HepG2 (cell line): ENCODE measurements around the gene KDM7A. TPM values are rescaled to one million over a fixed set of nuclear protein-coding genes. Genes with fewer than 3 reads are reported as not detected.

Experiments used
- GLMP ChIP-seq: sonication (generic); formaldehyde crosslinking; IDR thresholded peaks from 2 replicates; pipeline ENCODE4 v1.9.0; 2021; ENCODE audit warnings: missing genetic modification reagents, mild to moderate bottlenecking, borderline replicate concordance
- MTA3 ChIP-seq: sonication (generic); formaldehyde crosslinking; IDR thresholded peaks from 2 replicates; pipeline ENCODE4 v1.4.0; 2020; ENCODE audit warnings: missing genetic modification reagents
- TEAD2 ChIP-seq: sonication (generic); formaldehyde crosslinking; IDR thresholded peaks from 2 replicates; pipeline ENCODE4 v1.9.0; 2021; ENCODE audit warnings: missing genetic modification reagents
- ZBTB44 ChIP-seq: sonication (generic); formaldehyde crosslinking; IDR thresholded peaks from 2 replicates; pipeline ENCODE4 v1.4.0; 2020; ENCODE audit warnings: missing genetic modification reagents
- ZHX2 ChIP-seq, 2 experiments: sonication (generic) in 1 of 2; formaldehyde crosslinking in 1 of 2; IDR thresholded peaks; 2 replicates each; pipeline versions ENCODE4 v1.6.1 to v1.9.0; 2014 to 2022; ENCODE audit warnings: antibody characterized with exemption in 1 of 2, borderline replicate concordance in 1 of 2, inconsistent platforms in 1 of 2, low read depth in 1 of 2, missing genetic modification reagents in 1 of 2
- ZNF333 ChIP-seq: sonication (generic); formaldehyde crosslinking; IDR thresholded peaks from 2 replicates; pipeline ENCODE4 v1.4.0; 2020; ENCODE audit warnings: mild to moderate bottlenecking, missing genetic modification reagents, borderline replicate concordance
- ZNF580 ChIP-seq: IDR thresholded peaks from 2 replicates; pipeline ENCODE4 v1.6.1; 2016; ENCODE audit warnings: low read depth, borderline replicate concordance
- ZNF619 ChIP-seq: sonication (generic); formaldehyde crosslinking; IDR thresholded peaks from 2 replicates; pipeline ENCODE4 v1.4.0; 2020; ENCODE audit warnings: mild to moderate bottlenecking, missing genetic modification reagents
- ZXDC ChIP-seq: sonication (generic); formaldehyde crosslinking; IDR thresholded peaks from 2 replicates; pipeline ENCODE4 v1.5.0; 2020; ENCODE audit warnings: mild to moderate bottlenecking, missing genetic modification reagents
- polyA plus RNA-seq, 8 experiments: library from polyadenylated mRNA; depleted of rRNA in 3 of 8; stranded (reverse) in 7 of 8; unstranded in 1 of 8; fragments of >200 nt; fragmentation: Illumina TruSeq in 4 of 8; extraction: Trizol in 4 of 8; gene quantifications; 2 replicates each; pipeline versions ENCODE4 v1.2.1 to v1.2.3, GENCODE V29; 2011 to 2016; ENCODE audit warnings: low read depth in 4 of 8, missing spikeins in 1 of 8, mixed read lengths in 1 of 8; ENCODE audit not compliant: insufficient read depth in 1 of 8
- total RNA-seq, 5 experiments: library from RNA; depleted of rRNA; stranded (reverse); fragments of >200 nt; fragmentation: Illumina TruSeq; extraction: Trizol; gene quantifications; 2 replicates each; pipeline ENCODE4 v1.2.3, GENCODE V29; 2016; ENCODE audit warnings: low read depth in 1 of 5

Gene KDM7A
- total and polyA plus RNA-seq, 2 of the 13 experiments (the other 11 are each of a cell fraction or from before 2014, with no cell fraction given), result 10.8 to 16.8 TPM

- TF ChIP-seq ZBTB44 (CRISPR knock-in tag) (no peak), ZNF580 (CRISPR knock-in tag) (no peak), MTA3 (CRISPR knock-in tag) (no peak), ZNF619 (CRISPR knock-in tag) (no peak), GLMP (CRISPR knock-in tag) (no peak), ZXDC (no peak), TEAD2 (CRISPR knock-in tag) (no peak), ZNF333 (CRISPR knock-in tag) (no peak), ZHX2 (IDR thresholded peaks at IDR 0.05; ENCODE audit: low read depth) (no peak), ZHX2 (CRISPR knock-in tag; IDR thresholded peaks at IDR 0.05; ENCODE audit: borderline replicate concordance) (no peak)
- TF ChIP-seq, all 625 proteins: peak for 0
These were observed 107.4 kb downstream of the KDM7A start (continued) for GRCh38 chr7:140069298-140069949.
